HepG2 (cell line): Measurements from ENCODE around the gene CTRL. TPM values are rescaled to one million over a fixed set of nuclear protein-coding genes. Genes with fewer than 3 reads are reported as not detected.

ENCODE experiments used
- ARID2 ChIP-seq: sonication (generic); formaldehyde crosslinking; IDR thresholded peaks from 2 replicates; pipeline ENCODE4 v1.8.1; 2022; ENCODE audit warnings: mild to moderate bottlenecking, missing genetic modification reagents, borderline replicate concordance
- FOXA1 ChIP-seq, 2 experiments: fragments of 450-650 bp in 1 of 2; sonication (generic) in 1 of 2; formaldehyde crosslinking in 1 of 2; IDR thresholded peaks; 2 replicates each; pipeline versions ENCODE4 v1.4.0 to v1.6.1; 2016 to 2020; ENCODE audit warnings: missing genetic modification reagents in 1 of 2
- FOXK1 ChIP-seq: sonication (generic); formaldehyde crosslinking; IDR thresholded peaks from 2 replicates; pipeline ENCODE4 v1.4.0; 2020; ENCODE audit warnings: low read depth, missing genetic modification reagents, borderline replicate concordance
- FOXO1 ChIP-seq: sonication (generic); formaldehyde crosslinking; IDR thresholded peaks from 2 replicates; pipeline ENCODE4 v1.4.0; 2020; ENCODE audit warnings: missing genetic modification reagents
- HNF4G ChIP-seq, 2 experiments: sonication (generic) in 1 of 2; formaldehyde crosslinking in 1 of 2; IDR thresholded peaks; 2 replicates each; pipeline versions ENCODE4 v1.4.0 to v1.6.1; 2011 to 2020; ENCODE audit warnings: borderline replicate concordance in 2 of 2, low read depth in 2 of 2, mild to moderate bottlenecking in 2 of 2, low read length in 1 of 2, missing genetic modification reagents in 1 of 2, moderate library complexity in 1 of 2
- KDM2A ChIP-seq: sonication (generic); formaldehyde crosslinking; IDR thresholded peaks from 2 replicates; pipeline ENCODE4 v1.4.0; 2020; ENCODE audit warnings: low read depth, missing genetic modification reagents, borderline replicate concordance
- RBAK ChIP-seq: sonication (generic); formaldehyde crosslinking; IDR thresholded peaks from 2 replicates; pipeline ENCODE4 v1.5.1; 2020; ENCODE audit warnings: mild to moderate bottlenecking, missing genetic modification reagents
- REPIN1 ChIP-seq: sonication (generic); formaldehyde crosslinking; IDR thresholded peaks from 2 replicates; pipeline ENCODE4 v1.8.0; 2022; ENCODE audit warnings: missing genetic modification reagents, low read depth, mild to moderate bottlenecking, borderline replicate concordance
- SAFB2 ChIP-seq: sonication (generic); formaldehyde crosslinking; IDR thresholded peaks from 2 replicates; pipeline ENCODE4 v1.5.1; 2020; ENCODE audit warnings: missing genetic modification reagents, low read depth, mild to moderate bottlenecking, borderline replicate concordance
- SOX6 ChIP-seq, 2 experiments: fragments of 450-650 bp in 1 of 2; sonication (generic) in 1 of 2; formaldehyde crosslinking in 1 of 2; IDR thresholded peaks; 2 replicates each; pipeline versions ENCODE4 v1.4.0 to v1.6.1; 2017 to 2020; ENCODE audit warnings: antibody characterized with exemption in 1 of 2, mild to moderate bottlenecking in 1 of 2, missing genetic modification reagents in 1 of 2
- TOPORS ChIP-seq: sonication (generic); formaldehyde crosslinking; IDR thresholded peaks from 2 replicates; pipeline ENCODE4 v1.8.0; 2023; ENCODE audit warnings: mild to moderate bottlenecking, missing genetic modification reagents
- ZNF143 ChIP-seq: sonication (generic); formaldehyde crosslinking; IDR thresholded peaks from 2 replicates; pipeline ENCODE4 v1.4.0; 2020; ENCODE audit warnings: missing genetic modification reagents
- ZNF160 ChIP-seq: sonication (generic); formaldehyde crosslinking; IDR thresholded peaks from 2 replicates; pipeline ENCODE4 v1.8.0; 2022; ENCODE audit warnings: mild to moderate bottlenecking, inconsistent platforms, missing genetic modification reagents
- ZNF253 ChIP-seq: sonication (generic); formaldehyde crosslinking; IDR thresholded peaks from 2 replicates; pipeline ENCODE4 v1.8.0; 2022; ENCODE audit warnings: mild to moderate bottlenecking, missing genetic modification reagents, borderline replicate concordance
- ZNF274 ChIP-seq: sonication (generic); formaldehyde crosslinking; IDR thresholded peaks from 2 replicates; pipeline ENCODE4 v1.5.1; 2020; ENCODE audit warnings: mild to moderate bottlenecking, missing genetic modification reagents
- ZNF280B ChIP-seq: sonication (generic); formaldehyde crosslinking; IDR thresholded peaks from 2 replicates; pipeline ENCODE4 v1.5.0; 2020; ENCODE audit warnings: missing genetic modification reagents, mild to moderate bottlenecking, borderline replicate concordance
- ZNF350 ChIP-seq: sonication (generic); formaldehyde crosslinking; IDR thresholded peaks from 2 replicates; pipeline ENCODE4 v1.4.0; 2020; ENCODE audit warnings: mild to moderate bottlenecking, low read depth, missing genetic modification reagents, borderline replicate concordance
- ZNF552 ChIP-seq: sonication (generic); formaldehyde crosslinking; IDR thresholded peaks from 2 replicates; pipeline ENCODE4 v1.9.0; 2022; ENCODE audit warnings: missing genetic modification reagents, mild to moderate bottlenecking, borderline replicate concordance
- ZNF704 ChIP-seq: sonication (generic); formaldehyde crosslinking; IDR thresholded peaks from 2 replicates; pipeline ENCODE4 v1.8.1; 2023; ENCODE audit warnings: mild to moderate bottlenecking, inconsistent platforms, moderate library complexity, missing genetic modification reagents, borderline replicate concordance
- ZNF724P ChIP-seq: sonication (generic); formaldehyde crosslinking; IDR thresholded peaks from 2 replicates; pipeline ENCODE4 v1.8.0; 2022; ENCODE audit warnings: missing genetic modification reagents, borderline replicate concordance
- ZNF740 ChIP-seq: sonication (generic); formaldehyde crosslinking; IDR thresholded peaks from 2 replicates; pipeline ENCODE4 v1.4.0; 2020; ENCODE audit warnings: missing genetic modification reagents
- ZNF776 ChIP-seq: sonication (generic); formaldehyde crosslinking; IDR thresholded peaks from 2 replicates; pipeline ENCODE4 v1.4.0; 2020; ENCODE audit warnings: mild to moderate bottlenecking, missing genetic modification reagents
- ZSCAN31 ChIP-seq: sonication (generic); formaldehyde crosslinking; IDR thresholded peaks from 2 replicates; pipeline ENCODE4 v1.5.0; 2020; ENCODE audit warnings: low read depth, mild to moderate bottlenecking, missing genetic modification reagents
- polyA plus RNA-seq, 8 experiments: library from polyadenylated mRNA; depleted of rRNA in 3 of 8; stranded (reverse) in 7 of 8; unstranded in 1 of 8; fragments of >200 nt; fragmentation: Illumina TruSeq in 4 of 8; extraction: Trizol in 4 of 8; gene quantifications; 2 replicates each; pipeline versions ENCODE4 v1.2.1 to v1.2.3, GENCODE V29; 2011 to 2016; ENCODE audit warnings: low read depth in 4 of 8, missing spikeins in 1 of 8, mixed read lengths in 1 of 8; ENCODE audit not compliant: insufficient read depth in 1 of 8
- total RNA-seq, 5 experiments: library from RNA; depleted of rRNA; stranded (reverse); fragments of >200 nt; fragmentation: Illumina TruSeq; extraction: Trizol; gene quantifications; 2 replicates each; pipeline ENCODE4 v1.2.3, GENCODE V29; 2016; ENCODE audit warnings: low read depth in 1 of 5

CTRL gene
- total and polyA plus RNA-seq, 2 of the 13 experiments (the other 11 are each of a cell fraction or from before 2014, with no cell fraction given), result 1.9 to 2.7 TPM

- TF ChIP-seq ZNF280B, result 0 out of 2 replicates have a peak, but pooled peaks have one; percentile 69
- peak; percentile 69; the same call in 1 of the 2 replicates for TF ChIP-seq REPIN1 (CRISPR knock-in tag)
- TF ChIP-seq RBAK, result peak; percentile 26; the same call in 1 of the 2 replicates
- TF ChIP-seq ZNF724P, result no peak
- peak; percentile 72; the same call in 1 of the 2 replicates for TF ChIP-seq SAFB2 (CRISPR knock-in tag)
- TF ChIP-seq SOX6 (IDR thresholded peaks at IDR 0.05), result no peak
- TF ChIP-seq SOX6 (CRISPR knock-in tag; IDR thresholded peaks at IDR 0.05), result 0 out of 2 replicates have a peak, but pooled peaks have one; percentile 17
- TF ChIP-seq FOXO1 (CRISPR knock-in tag), result no peak
- TF ChIP-seq TOPORS, result 0 out of 2 replicates have a peak, but pooled peaks have one; percentile 75
- peak; percentile 64; the same call in 1 of the 2 replicates for TF ChIP-seq ZNF253
- no peak for TF ChIP-seq ZNF704 (CRISPR knock-in tag)
- peak; percentile 85 for TF ChIP-seq ZNF740
- TF ChIP-seq FOXA1 (IDR thresholded peaks at IDR 0.05), result no peak
- TF ChIP-seq FOXA1 (CRISPR knock-in tag; IDR thresholded peaks at IDR 0.05), result no peak
- peak; percentile 47; the same call in 1 of the 2 replicates for TF ChIP-seq ZSCAN31 (CRISPR knock-in tag)
- 0 out of 2 replicates have a peak, but pooled peaks have one; percentile 62 for TF ChIP-seq ZNF776
- TF ChIP-seq HNF4G (IDR thresholded peaks at IDR 0.05; ENCODE audit: borderline replicate concordance, low read depth, low read length), result no peak
- TF ChIP-seq HNF4G (CRISPR knock-in tag; IDR thresholded peaks at IDR 0.05; ENCODE audit: borderline replicate concordance, low read depth), result 0 out of 2 replicates have a peak, but pooled peaks have one; percentile 34
- TF ChIP-seq ZNF552, result no peak
- no peak for TF ChIP-seq ZNF143
- peak; percentile 27; the same call in 1 of the 2 replicates for TF ChIP-seq KDM2A
- 0 out of 2 replicates have a peak, but pooled peaks have one; percentile 13 for TF ChIP-seq ARID2 (CRISPR knock-in tag)
- TF ChIP-seq ZNF350 (CRISPR knock-in tag), result peak; percentile 72; the same call in 1 of the 2 replicates
- TF ChIP-seq FOXK1 (CRISPR knock-in tag), result no peak
- peak; percentile 64; the same call in 1 of the 2 replicates for TF ChIP-seq ZNF274
- no peak for TF ChIP-seq ZNF160 (CRISPR knock-in tag)
Observed at GRCh38 chr16:67939507-67940445, 8.1 kb upstream of the CTRL start (continued).
